ENCODE measurements around the gene HNRNPAB. TPM values are rescaled to one million over a fixed set of nuclear protein-coding genes. Genes with fewer than 3 reads are reported as not detected.
"Not testable (repeated sequence)": the region's sequence is repeated elsewhere in the genome, so short reads cannot be mapped to it uniquely, and the experiment has no call there.

The HNRNPAB gene
- total RNA-seq, 1 donor from 2014 or later = 118 TPM

DNA sequence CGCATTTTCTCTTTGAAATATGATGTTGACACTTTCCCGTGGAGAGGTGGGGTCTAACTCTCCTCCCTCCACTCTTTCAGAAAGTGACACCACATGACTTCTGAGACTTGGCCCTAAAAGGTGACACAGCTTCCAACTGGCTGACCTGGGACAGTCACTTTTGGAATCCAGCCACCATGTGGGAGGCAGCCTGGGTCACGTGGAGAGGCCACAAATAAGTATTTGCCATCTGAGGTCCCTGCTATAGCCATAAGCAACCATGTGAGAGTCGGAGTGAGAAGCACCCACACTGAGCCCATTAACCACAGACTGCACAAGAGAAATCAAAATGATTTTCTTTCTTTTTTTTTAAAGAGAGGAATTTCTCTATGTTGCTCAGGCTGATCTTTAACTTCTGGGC, 32.3 kb downstream of the HNRNPAB start:
- no peaks in the 10 kb centered on the region for H3K27me3 Mint-ChIP-seq
- peaks cover 3% of the 10 kb centered on the region for H3K36me3 Mint-ChIP-seq (ENCODE audit: low read depth)
- ATAC-seq (ENCODE audit: low read depth) (no peak), DNase-seq (no peak)
- TF ChIP-seq, protein P1, sequence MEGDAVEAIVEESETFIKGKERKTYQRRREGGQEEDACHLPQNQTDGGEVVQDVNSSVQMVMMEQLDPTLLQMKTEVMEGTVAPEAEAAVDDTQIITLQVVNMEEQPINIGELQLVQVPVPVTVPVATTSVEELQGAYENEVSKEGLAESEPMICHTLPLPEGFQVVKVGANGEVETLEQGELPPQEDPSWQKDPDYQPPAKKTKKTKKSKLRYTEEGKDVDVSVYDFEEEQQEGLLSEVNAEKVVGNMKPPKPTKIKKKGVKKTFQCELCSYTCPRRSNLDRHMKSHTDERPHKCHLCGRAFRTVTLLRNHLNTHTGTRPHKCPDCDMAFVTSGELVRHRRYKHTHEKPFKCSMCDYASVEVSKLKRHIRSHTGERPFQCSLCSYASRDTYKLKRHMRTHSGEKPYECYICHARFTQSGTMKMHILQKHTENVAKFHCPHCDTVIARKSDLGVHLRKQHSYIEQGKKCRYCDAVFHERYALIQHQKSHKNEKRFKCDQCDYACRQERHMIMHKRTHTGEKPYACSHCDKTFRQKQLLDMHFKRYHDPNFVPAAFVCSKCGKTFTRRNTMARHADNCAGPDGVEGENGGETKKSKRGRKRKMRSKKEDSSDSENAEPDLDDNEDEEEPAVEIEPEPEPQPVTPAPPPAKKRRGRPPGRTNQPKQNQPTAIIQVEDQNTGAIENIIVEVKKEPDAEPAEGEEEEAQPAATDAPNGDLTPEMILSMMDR (IDR thresholded peaks at IDR 0.05) = no peak
- CTCF ChIA-PET = no interaction called here
- POLR2A ChIA-PET = no interaction called here
- H3K4me1 Mint-ChIP-seq = peaks cover 54% of the 10 kb centered on the region
- no peak overlapping the region for H3K4me3 Mint-ChIP-seq
- no peaks in the 10 kb centered on the region for H3K9me3 Mint-ChIP-seq
- intact Hi-C loops (cut with micrococcal nuclease) = loop anchor here (5.0 kb wide), 2 partner anchors 226 to 1256 kb away; no protein-coding TSS in a partner anchor
- no peak overlapping the region for H3K27ac Mint-ChIP-seq

GRCh38 chr5:178237431-178238312, 33.3 kb downstream of the HNRNPAB start:
- DNase-seq (no peak), ATAC-seq (ENCODE audit: low read depth) (no peak)
- Mint-ChIP-seq H3K4me1 (peaks cover 55% of the 10 kb centered on the region), H3K27ac (peak overlapping the region; percentile 85), H3K36me3 (ENCODE audit: low read depth) (peaks cover 1% of the 10 kb centered on the region), H3K27me3 (no peaks in the 10 kb centered on the region), H3K9me3 (no peaks in the 10 kb centered on the region), H3K4me3 (no peak overlapping the region)
- CTCF ChIA-PET = interaction anchor here (1.8 kb wide), 1 partner anchor 43 kb away, joined by 6 read pairs; no protein-coding TSS in a partner anchor
- POLR2A ChIA-PET = interaction anchor here (0.9 kb wide), 1 partner anchor 33 kb away, joined by 3 read pairs; the partner anchor contains the start of gene HNRNPAB
- intact Hi-C loops (cut with micrococcal nuclease) = loop anchor here (5.0 kb wide), 2 partner anchors 225 to 1255 kb away; no protein-coding TSS in a partner anchor
- TF ChIP-seq, protein P1 (IDR thresholded peaks at IDR 0.05) = no peak

- no peak for ATAC-seq (ENCODE audit: low read depth)
- ChIA-PET CTCF (interaction anchor here (1.8 kb wide), 1 partner anchor 42 kb away, joined by 6 read pairs; no protein-coding TSS in a partner anchor), POLR2A (interaction anchor here (0.9 kb wide), 2 partner anchors 12 to 34 kb away, joined by 3 read pairs; partner anchors contain the start of gene HNRNPAB)
- peak overlapping the region; percentile 85 for H3K27ac Mint-ChIP-seq
- TF ChIP-seq, protein P1 (IDR thresholded peaks at IDR 0.05) = no peak
- H3K4me1 Mint-ChIP-seq = peaks cover 51% of the 10 kb centered on the region
- H3K36me3 Mint-ChIP-seq (ENCODE audit: low read depth) = peaks cover 1% of the 10 kb centered on the region
- no peak for DNase-seq
- H3K9me3 Mint-ChIP-seq = no peaks in the 10 kb centered on the region
- H3K27me3 Mint-ChIP-seq = no peaks in the 10 kb centered on the region
- no peak overlapping the region for H3K4me3 Mint-ChIP-seq
- intact Hi-C loops (cut with micrococcal nuclease) = loop anchor here (5.0 kb wide), 2 partner anchors 224 to 1254 kb away; no protein-coding TSS in a partner anchor
Measured at GRCh38 chr5:178238313-178238635, 33.9 kb downstream of the HNRNPAB start.

DNA sequence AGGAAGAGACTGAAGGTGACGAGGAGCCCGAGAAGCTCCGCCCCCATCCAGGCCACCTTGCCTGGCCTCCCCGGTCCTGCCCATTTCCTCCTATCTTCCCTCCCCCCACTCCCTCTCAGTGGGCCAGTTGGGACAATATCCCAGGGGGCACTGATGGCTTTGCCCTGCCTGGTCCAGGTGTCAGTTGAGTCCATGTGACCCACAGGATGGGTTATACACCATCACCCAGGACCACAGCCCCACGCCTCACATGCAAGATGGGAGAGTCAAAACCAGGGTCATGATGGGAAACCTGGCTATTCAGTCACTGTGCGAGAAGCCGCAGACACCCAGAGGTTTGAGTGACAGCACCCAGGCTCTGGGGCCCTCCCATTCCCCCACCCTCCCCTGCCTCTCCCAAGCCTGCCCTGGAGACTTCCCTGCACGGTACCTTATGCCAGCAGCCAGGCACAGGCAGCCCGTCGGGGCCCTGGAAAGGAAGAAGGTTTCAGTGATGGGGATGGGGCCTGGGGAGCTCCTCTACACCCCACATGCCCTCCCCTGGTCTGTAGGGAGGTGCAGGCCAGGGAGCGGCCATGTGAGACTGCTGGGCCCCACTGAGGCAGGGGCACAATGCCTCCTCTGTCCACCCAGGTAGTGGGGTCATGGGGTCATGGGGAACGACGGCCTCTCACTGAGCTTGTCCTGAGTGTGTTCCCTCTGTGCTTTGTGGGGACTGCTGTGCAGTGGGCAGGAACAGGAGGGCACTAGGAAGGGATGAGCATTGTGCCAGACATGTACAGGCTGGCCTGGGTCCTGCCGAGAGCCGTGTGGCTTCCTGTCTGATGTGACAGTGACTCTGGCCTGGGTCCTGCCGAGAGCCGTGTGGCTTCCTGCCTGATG, 34.6 kb downstream of the HNRNPAB start:
- no peak for DNase-seq
- CTCF ChIA-PET = interaction anchor here (1.8 kb wide), 1 partner anchor 41 kb away, joined by 6 read pairs; no protein-coding TSS in a partner anchor

GRCh38 chr5:178239626-178240301, 35.4 kb downstream of the HNRNPAB start:
- H3K4me3 Mint-ChIP-seq; H3K9me3 Mint-ChIP-seq; H3K36me3 Mint-ChIP-seq (ENCODE audit: low read depth); DNase-seq; H3K27me3 Mint-ChIP-seq; CTCF ChIA-PET: not testable (repeated sequence)
- intact Hi-C loops (cut with micrococcal nuclease) = loop anchor here (1.0 to 5.0 kb wide), 3 partner anchors 7 to 1253 kb away; partner anchors contain the start of gene PHYKPL
- H3K4me1 Mint-ChIP-seq = peaks cover 51% of the 10 kb centered on the region
- POLR2A ChIA-PET = interaction anchor here (0.6 to 2.1 kb wide), 2 partner anchors 35 to 1589 kb away, joined by 3 to 10 read pairs; partner anchors contain the start of gene HNRNPAB
- peak; percentile 23 for ATAC-seq (ENCODE audit: low read depth)
- peak overlapping the region; percentile 91 for H3K27ac Mint-ChIP-seq

More for the DNA sequence above, 34.6 kb downstream of the HNRNPAB start:
- H3K27me3 Mint-ChIP-seq = no peaks in the 10 kb centered on the region
- intact Hi-C loops (cut with micrococcal nuclease) = loop anchor here (5.0 kb wide), 2 partner anchors 223 to 1253 kb away; no protein-coding TSS in a partner anchor
- H3K36me3 Mint-ChIP-seq (ENCODE audit: low read depth) = no peaks in the 10 kb centered on the region
- TF ChIP-seq, protein P1 (IDR thresholded peaks at IDR 0.05) = no peak
- peak; percentile 26 for ATAC-seq (ENCODE audit: low read depth)
- H3K4me3 Mint-ChIP-seq = no peak overlapping the region
- H3K4me1 Mint-ChIP-seq = peaks cover 51% of the 10 kb centered on the region
- POLR2A ChIA-PET = interaction anchor here (0.6 to 0.9 kb wide), 2 partner anchors 11 to 1588 kb away, joined by 3 read pairs; no protein-coding TSS in a partner anchor
- H3K27ac Mint-ChIP-seq = peak overlapping the region; percentile 85
- H3K9me3 Mint-ChIP-seq = no peaks in the 10 kb centered on the region

All from activated B cell treated with CpG ODN at 0.5 μM for 24 hours (primary cell).